HEK293T (cell line): ENCODE data around the gene MBLAC2.
A peak's percentile ranks its signal among the peaks of the same experiment; 100 is the strongest.

Experiments
- ARNT ChIP-seq: fragments of 450-650 bp; IDR thresholded peaks from 2 replicates; pipeline ENCODE4 v1.6.1; 2017; ENCODE audit warnings: mild to moderate bottlenecking
- FOXA1 ChIP-seq: fragments of 450-650 bp; IDR thresholded peaks from 2 replicates; pipeline ENCODE4 v1.6.1; 2016; ENCODE audit warnings: mild to moderate bottlenecking
- FOXK2 ChIP-seq: fragments of 450-650 bp; IDR thresholded peaks from 2 replicates; pipeline ENCODE4 v1.6.1; 2016; ENCODE audit warnings: mild to moderate bottlenecking
- FOXM1 ChIP-seq: fragments of 450-650 bp; IDR thresholded peaks from 2 replicates; pipeline ENCODE4 v1.6.1; 2017; ENCODE audit warnings: mild to moderate bottlenecking, borderline replicate concordance
- HDGF ChIP-seq: fragments of 450-650 bp; IDR thresholded peaks from 2 replicates; pipeline ENCODE4 v1.6.1; 2017; ENCODE audit warnings: antibody characterized with exemption, borderline replicate concordance
- PKNOX1 ChIP-seq: fragments of 450-650 bp; IDR thresholded peaks from 2 replicates; pipeline ENCODE4 v1.6.1; 2016
- SP1 ChIP-seq: fragments of 450-650 bp; IDR thresholded peaks from 2 replicates; pipeline ENCODE4 v1.6.1; 2017
- TARDBP ChIP-seq: fragments of 450-650 bp; IDR thresholded peaks from 2 replicates; pipeline ENCODE4 v1.6.1; 2016

- TF ChIP-seq TARDBP (no peak), FOXK2 (no peak), SP1 (no peak), FOXM1 (no peak; the same call in 1 of the 2 replicates), PKNOX1 (peak; percentile 96), ARNT (no peak), FOXA1 (no peak), HDGF (no peak)
Measured at GRCh38 chr5:90409318-90410177, 65.0 kb downstream of the MBLAC2 start, which contains the start of gene CETN3.
